HG03066 (cell line): ENCODE results near the gene SBK3.
A peak's percentile ranks its signal among the peaks of the same experiment; 100 is the strongest.
"Not testable (repeated sequence)": the region's sequence is repeated elsewhere in the genome, so short reads cannot be mapped to it uniquely, and the experiment has no call there.

Source experiments
- ATAC-seq: cut with Tn5 transposase; IDR thresholded peaks from one replicate; pipeline ENCODE4 v1.9.1; 2021; ENCODE audit warnings: low read depth; ENCODE audit not compliant: unreplicated experiment

The SBK3 gene

GRCh38 chr19:55545443-55545842, at the start of gene SBK3:
Gene SBK3 (minus strand): TSS chr19:55545543. CDS start chr19:55545543, 0 bp downstream.
- ATAC-seq = no peak

GRCh38 chr19:55593096-55593772, 47.9 kb upstream of the SBK3 start:
- no peak for ATAC-seq

GRCh38 chr19:55592391-55593090, 47.2 kb upstream of the SBK3 start:
- no peak for ATAC-seq

GRCh38 chr19:55591555-55591954, 46.2 kb upstream of the SBK3 start:
- ATAC-seq = no peak

GRCh38 chr19:55590617-55591016, 45.3 kb upstream of the SBK3 start:
- no peak for ATAC-seq

- ATAC-seq = no peak
Observed at GRCh38 chr19:55590109-55590508, 44.8 kb upstream of the SBK3 start.

- no peak for ATAC-seq
Observed at GRCh38 chr19:55588738-55589137, 43.4 kb upstream of the SBK3 start.

- ATAC-seq = peak; percentile 68
Observed at GRCh38 chr19:55586976-55587668, 41.8 kb upstream of the SBK3 start.

- no peak for ATAC-seq
Observed at GRCh38 chr19:55585658-55586339, 40.5 kb upstream of the SBK3 start.

- no peak for ATAC-seq
Observed at GRCh38 chr19:55584871-55585270, 39.5 kb upstream of the SBK3 start.

GRCh38 chr19:55583897-55584296, 38.6 kb upstream of the SBK3 start:
- not testable (repeated sequence) for ATAC-seq

GRCh38 chr19:55582284-55582683, 36.9 kb upstream of the SBK3 start:
- ATAC-seq = not testable (repeated sequence)

- no peak for ATAC-seq
Observed at GRCh38 chr19:55581823-55582223, 36.5 kb upstream of the SBK3 start.

GRCh38 chr19:55581145-55581822, 35.9 kb upstream of the SBK3 start:
- no peak for ATAC-seq

- ATAC-seq = no peak
Observed at GRCh38 chr19:55580628-55581144, 35.3 kb upstream of the SBK3 start, which contains the start of gene ZNF579. Gene ZNF579 (minus strand): TSS chr19:55580848. CDS start chr19:55579639, 1,209 bp downstream.

- no peak for ATAC-seq
Observed at GRCh38 chr19:55579766-55580621, 34.7 kb upstream of the SBK3 start.

- ATAC-seq = no peak
Observed at GRCh38 chr19:55578761-55579747, 33.7 kb upstream of the SBK3 start.
